Hepatocyte (in vitro differentiated cells): ENCODE results near the gene RHOT2.

Experiments
- EZH2 ChIP-seq: fragments of 200-600 bp; sonication (generic); IDR thresholded peaks from 2 replicates; pipeline ENCODE4 v1.6.1; 2016; ENCODE audit warnings: antibody characterized with exemption, mild to moderate bottlenecking, borderline replicate concordance
- TF ChIP-seq, protein P1 (sequence below): fragments of 200-600 bp; sonication (generic); IDR thresholded peaks from 2 replicates; pipeline ENCODE4 v1.5.1; 2016; ENCODE audit warnings: antibody characterized with exemption, mild to moderate bottlenecking; ENCODE audit not compliant: poor library complexity

DNA sequence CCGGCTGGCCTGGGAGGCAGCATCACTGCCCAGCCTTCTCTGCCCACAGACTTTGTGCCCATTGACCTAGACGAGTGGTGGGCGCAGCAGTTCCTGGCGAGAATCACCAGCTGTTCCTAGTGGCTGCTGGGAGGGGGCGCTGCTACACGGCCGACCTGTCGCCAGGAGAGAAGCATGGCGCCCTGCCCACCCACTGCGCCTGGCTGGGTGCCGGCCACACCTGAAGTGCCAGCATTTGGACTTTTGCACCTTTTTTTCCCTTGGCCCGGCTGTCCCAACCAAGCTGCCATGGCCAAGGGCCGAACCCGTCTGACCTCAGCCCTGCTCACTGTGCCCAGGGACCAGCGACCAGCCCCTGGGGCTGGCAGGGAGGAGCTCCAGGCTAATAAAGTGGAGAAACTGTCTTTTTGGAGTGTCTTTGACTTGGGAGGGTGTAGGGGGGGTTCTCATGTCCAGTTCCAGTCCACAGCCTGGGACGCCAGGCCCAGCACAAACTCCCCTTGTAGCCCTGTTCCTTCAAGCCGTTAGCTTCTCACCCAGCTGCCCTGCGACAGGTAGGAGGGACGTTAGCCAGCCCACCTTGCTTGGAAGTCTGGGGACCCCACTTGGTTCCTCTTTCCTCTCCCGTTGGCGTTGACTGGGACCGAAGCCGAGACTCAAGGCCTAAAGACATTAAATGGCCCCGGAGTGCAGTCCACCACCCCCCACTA, 19.7 kb upstream of the RHOT2 start:
- TF ChIP-seq, protein P1, sequence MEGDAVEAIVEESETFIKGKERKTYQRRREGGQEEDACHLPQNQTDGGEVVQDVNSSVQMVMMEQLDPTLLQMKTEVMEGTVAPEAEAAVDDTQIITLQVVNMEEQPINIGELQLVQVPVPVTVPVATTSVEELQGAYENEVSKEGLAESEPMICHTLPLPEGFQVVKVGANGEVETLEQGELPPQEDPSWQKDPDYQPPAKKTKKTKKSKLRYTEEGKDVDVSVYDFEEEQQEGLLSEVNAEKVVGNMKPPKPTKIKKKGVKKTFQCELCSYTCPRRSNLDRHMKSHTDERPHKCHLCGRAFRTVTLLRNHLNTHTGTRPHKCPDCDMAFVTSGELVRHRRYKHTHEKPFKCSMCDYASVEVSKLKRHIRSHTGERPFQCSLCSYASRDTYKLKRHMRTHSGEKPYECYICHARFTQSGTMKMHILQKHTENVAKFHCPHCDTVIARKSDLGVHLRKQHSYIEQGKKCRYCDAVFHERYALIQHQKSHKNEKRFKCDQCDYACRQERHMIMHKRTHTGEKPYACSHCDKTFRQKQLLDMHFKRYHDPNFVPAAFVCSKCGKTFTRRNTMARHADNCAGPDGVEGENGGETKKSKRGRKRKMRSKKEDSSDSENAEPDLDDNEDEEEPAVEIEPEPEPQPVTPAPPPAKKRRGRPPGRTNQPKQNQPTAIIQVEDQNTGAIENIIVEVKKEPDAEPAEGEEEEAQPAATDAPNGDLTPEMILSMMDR: peak; percentile 21
- no peak for TF ChIP-seq EZH2
